ENCODE measurements around the gene ITGB5. TPM values are rescaled to one million over a fixed set of nuclear protein-coding genes. Genes with fewer than 3 reads are reported as not detected.

ITGB5 gene
- total RNA-seq, 2 experiments from 2014 or later: 0.47 to 0.85 TPM

- Histone ChIP-seq H3K9me3 (ENCODE audit: control insufficient read depth in 1 of 2, insufficient read depth in 1 of 2, low read length in 2 of 2) (no peaks in the 10 kb centered on the region), H3K4me1 (ENCODE audit: insufficient read depth, low read length) (no peaks in the 10 kb centered on the region), H3K27me3 (ENCODE audit: control insufficient read depth in 1 of 2, insufficient read depth in 2 of 2, low read length in 2 of 2) (no peaks in the 10 kb centered on the region), H3K36me3 (ENCODE audit: insufficient read depth, low read length) (no peaks in the 10 kb centered on the region), H3K4me3 (ENCODE audit: low read length) (no peak overlapping the region), H3K27ac (ENCODE audit: low read depth in 1 of 2, low read length in 2 of 2) (no peak overlapping the region)
- no peak overlapping the region for H3K27ac Mint-ChIP-seq
- intact Hi-C loops (cut with DNase I, micrococcal nuclease): no loop called here
- H3K4me1 Mint-ChIP-seq (ENCODE audit: low read depth): no peaks in the 10 kb centered on the region
- DNase-seq (no peak), ATAC-seq (ENCODE audit: poor library complexity) (no peak)
- ChIA-PET CTCF (no interaction called here), POLR2A (no interaction called here)
- peaks cover 4% of the 10 kb centered on the region for H3K27me3 Mint-ChIP-seq
- H3K9me3 Mint-ChIP-seq: no peaks in the 10 kb centered on the region
- H3K4me3 Mint-ChIP-seq: no peak overlapping the region
- no peak for TF ChIP-seq CTCF (IDR thresholded peaks at IDR 0.05)
- no peaks in the 10 kb centered on the region for H3K36me3 Mint-ChIP-seq (ENCODE audit: low read depth)
Measured at GRCh38 chr3:124800511-124801258, 86.5 kb downstream of the ITGB5 start.

GRCh38 chr3:124800076-124800475 lies 87.1 kb downstream of the ITGB5 start:
- Histone ChIP-seq H3K9me3 (ENCODE audit: control insufficient read depth in 1 of 2, insufficient read depth in 1 of 2, low read length in 2 of 2) (no peaks in the 10 kb centered on the region), H3K36me3 (ENCODE audit: insufficient read depth, low read length) (no peaks in the 10 kb centered on the region), H3K4me3 (ENCODE audit: low read length) (no peak overlapping the region), H3K27me3 (ENCODE audit: control insufficient read depth in 1 of 2, insufficient read depth in 2 of 2, low read length in 2 of 2) (no peaks in the 10 kb centered on the region), H3K27ac (ENCODE audit: low read depth in 1 of 2, low read length in 2 of 2) (no peak overlapping the region), H3K4me1 (ENCODE audit: insufficient read depth, low read length) (no peaks in the 10 kb centered on the region)
- Mint-ChIP-seq H3K9me3 (no peaks in the 10 kb centered on the region), H3K27me3 (peaks cover 2% of the 10 kb centered on the region), H3K36me3 (ENCODE audit: low read depth) (no peaks in the 10 kb centered on the region), H3K27ac (no peak overlapping the region), H3K4me1 (ENCODE audit: low read depth) (no peaks in the 10 kb centered on the region), H3K4me3 (no peak overlapping the region)
- intact Hi-C loops (cut with DNase I, micrococcal nuclease): no loop called here
- TF ChIP-seq CTCF (IDR thresholded peaks at IDR 0.05): no peak
- ChIA-PET POLR2A (no interaction called here), CTCF (no interaction called here)
- no peak for ATAC-seq (ENCODE audit: poor library complexity)
- no peak for DNase-seq

- no peaks in the 10 kb centered on the region for H3K9me3 ChIP-seq (ENCODE audit: control insufficient read depth in 1 of 2, insufficient read depth in 1 of 2, low read length in 2 of 2)
- Mint-ChIP-seq H3K9me3 (no peaks in the 10 kb centered on the region), H3K27me3 (no peaks in the 10 kb centered on the region), H3K4me1 (ENCODE audit: low read depth) (no peaks in the 10 kb centered on the region), H3K27ac (no peak overlapping the region), H3K36me3 (ENCODE audit: low read depth) (no peaks in the 10 kb centered on the region), H3K4me3 (no peak overlapping the region)
- TF ChIP-seq CTCF (IDR thresholded peaks at IDR 0.05): no peak
- no peak for DNase-seq
- no peak overlapping the region for H3K27ac ChIP-seq (ENCODE audit: low read depth in 1 of 2, low read length in 2 of 2)
- no peak overlapping the region for H3K4me3 ChIP-seq (ENCODE audit: low read length)
- no peaks in the 10 kb centered on the region for H3K4me1 ChIP-seq (ENCODE audit: insufficient read depth, low read length)
- intact Hi-C loops (cut with DNase I, micrococcal nuclease): no loop called here
- H3K27me3 ChIP-seq (ENCODE audit: control insufficient read depth in 1 of 2, insufficient read depth in 2 of 2, low read length in 2 of 2): no peaks in the 10 kb centered on the region
- ATAC-seq (ENCODE audit: poor library complexity): no peak
- no peaks in the 10 kb centered on the region for H3K36me3 ChIP-seq (ENCODE audit: insufficient read depth, low read length)
- CTCF ChIA-PET: no interaction called here
- POLR2A ChIA-PET: no interaction called here
Measured at GRCh38 chr3:124799676-124800075, 87.5 kb downstream of the ITGB5 start.

All from CD4-positive, alpha-beta T cell (primary cell).